Endometrial microvascular endothelial cells (primary cell): ENCODE measurements around the gene EEF1A2. TPM values are rescaled to one million over a fixed set of nuclear protein-coding genes. Genes with fewer than 3 reads are reported as not detected.

Experiments
- in situ Hi-C: cut with HindIII; loops from 2 replicates; pipeline ENCODE4 v1.10.0; 2017; ENCODE audit warnings: low sequenced_read_pairs, low pct_unique_long_range_greater_than_20kb; ENCODE audit errors: inconsistent ontology term
- total RNA-seq: library from RNA; depleted of rRNA; stranded (reverse); fragments of >200 nt; gene quantifications from one replicate; pipeline ENCODE4 v1.2.3, GENCODE V29; 2015; ENCODE audit errors: inconsistent ontology term

Gene EEF1A2
- total RNA-seq, 1 donor from 2014 or later: 0.09 TPM

DNA sequence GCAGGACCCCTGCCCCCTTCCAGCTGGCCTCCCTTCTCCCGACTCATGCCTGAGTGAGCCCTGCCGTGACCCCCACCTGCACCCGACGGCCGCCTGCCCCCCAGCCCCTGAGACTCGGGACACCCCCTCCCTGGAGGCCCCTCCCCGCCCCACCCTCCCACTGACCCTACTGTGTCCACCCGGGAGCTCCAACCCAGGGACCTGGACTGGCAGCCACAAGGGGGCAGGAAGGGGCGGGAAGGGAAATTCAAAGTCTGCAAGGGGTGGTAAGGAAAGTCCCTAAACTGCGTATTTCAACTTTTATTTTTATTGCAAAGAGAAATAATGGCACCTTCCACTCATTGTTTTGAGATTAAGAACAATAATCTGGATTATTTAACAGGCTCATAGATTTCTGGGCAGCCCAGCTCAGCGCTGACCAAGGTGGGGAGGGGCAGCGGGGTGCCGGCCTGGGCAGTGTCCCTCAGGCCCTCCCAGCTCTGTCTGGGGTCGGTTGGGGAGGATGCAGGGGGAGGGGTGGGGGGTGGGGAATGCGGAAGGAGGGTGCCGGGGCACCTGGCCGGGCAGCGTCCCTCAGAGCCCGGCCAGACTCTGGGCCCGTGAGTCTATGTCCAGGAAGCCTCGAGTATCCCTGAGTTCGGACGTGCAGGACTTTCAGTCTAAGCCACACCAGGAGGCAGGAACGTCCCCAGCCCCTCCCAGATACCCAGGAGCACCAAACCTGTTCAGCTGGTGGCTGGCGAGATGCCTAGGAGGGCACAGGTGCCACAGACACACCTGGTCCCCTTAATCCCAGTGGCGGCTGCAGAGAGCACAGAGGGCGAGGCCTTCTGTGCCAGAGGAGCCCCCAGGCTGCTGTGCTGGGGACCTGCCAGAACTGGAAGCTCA lies 39.6 kb upstream of the EEF1A2 start:
- in situ Hi-C loops: no loop called here

DNA sequence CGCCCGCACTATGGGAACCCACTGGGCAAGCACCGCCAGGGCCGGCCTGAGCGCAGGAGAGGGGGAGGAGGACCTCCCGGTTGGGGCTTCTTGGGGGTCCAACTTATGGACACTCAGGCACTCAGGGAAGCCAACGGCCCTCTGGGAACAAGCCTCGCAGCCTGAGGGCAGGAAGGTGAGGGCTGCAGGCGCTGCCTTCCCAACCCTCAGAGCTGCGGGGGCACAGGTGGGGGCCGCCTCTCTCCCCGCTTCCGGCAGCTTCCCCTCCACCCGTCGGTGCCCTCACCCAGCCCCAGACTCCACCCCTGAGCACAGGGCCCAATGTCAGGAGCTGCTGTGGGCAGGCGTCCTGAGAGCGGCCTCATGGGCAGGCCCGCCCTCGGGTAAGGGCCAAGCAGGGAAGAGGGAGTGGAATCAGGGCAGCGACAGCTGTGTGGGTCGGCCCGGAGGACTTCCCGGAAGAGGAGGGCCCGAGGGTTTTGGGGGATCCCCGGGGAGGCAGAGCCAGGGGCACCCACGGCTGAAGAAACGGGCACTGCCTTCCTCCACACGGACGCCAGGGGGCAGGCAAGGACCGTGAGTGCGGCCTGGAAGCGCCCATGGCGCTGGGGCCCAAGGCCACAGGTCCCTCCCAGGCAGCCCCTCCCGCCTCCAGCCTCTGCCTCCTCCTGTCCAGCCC lies 38.8 kb upstream of the EEF1A2 start:
- in situ Hi-C loops: no loop called here

DNA sequence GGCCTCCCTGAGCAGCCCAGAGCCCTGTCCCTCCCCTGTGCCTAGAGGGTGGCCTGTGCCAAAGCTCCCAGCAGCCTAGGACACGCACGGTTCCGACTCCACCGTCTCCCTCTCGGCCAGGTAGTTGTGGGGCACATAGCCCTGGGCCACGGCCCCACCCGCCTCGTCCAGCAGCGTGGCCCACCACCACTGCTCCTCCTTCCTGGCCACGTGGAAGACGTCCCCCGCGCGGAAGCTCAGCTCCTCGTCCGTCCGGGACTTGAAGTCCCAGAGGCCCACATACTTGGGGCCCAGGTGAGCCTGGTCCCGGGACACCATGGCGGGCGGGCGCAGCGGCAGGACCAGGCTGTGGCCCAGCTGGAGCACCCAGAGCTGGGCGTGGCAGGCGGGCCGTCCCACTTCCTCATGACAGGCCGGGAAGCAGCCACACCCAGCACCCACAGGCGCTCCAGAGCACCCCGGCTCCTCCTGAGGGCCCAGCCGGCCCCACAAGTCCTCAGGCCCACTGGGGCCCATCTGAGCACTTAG lies 38.2 kb upstream of the EEF1A2 start, which contains the start of gene PTK6:
PTK6 (minus strand) TSS at position 380 of the 528 bp plus-strand sequence; CDS start at position 318, 62 bp downstream.
- in situ Hi-C loops: no loop called here

DNA sequence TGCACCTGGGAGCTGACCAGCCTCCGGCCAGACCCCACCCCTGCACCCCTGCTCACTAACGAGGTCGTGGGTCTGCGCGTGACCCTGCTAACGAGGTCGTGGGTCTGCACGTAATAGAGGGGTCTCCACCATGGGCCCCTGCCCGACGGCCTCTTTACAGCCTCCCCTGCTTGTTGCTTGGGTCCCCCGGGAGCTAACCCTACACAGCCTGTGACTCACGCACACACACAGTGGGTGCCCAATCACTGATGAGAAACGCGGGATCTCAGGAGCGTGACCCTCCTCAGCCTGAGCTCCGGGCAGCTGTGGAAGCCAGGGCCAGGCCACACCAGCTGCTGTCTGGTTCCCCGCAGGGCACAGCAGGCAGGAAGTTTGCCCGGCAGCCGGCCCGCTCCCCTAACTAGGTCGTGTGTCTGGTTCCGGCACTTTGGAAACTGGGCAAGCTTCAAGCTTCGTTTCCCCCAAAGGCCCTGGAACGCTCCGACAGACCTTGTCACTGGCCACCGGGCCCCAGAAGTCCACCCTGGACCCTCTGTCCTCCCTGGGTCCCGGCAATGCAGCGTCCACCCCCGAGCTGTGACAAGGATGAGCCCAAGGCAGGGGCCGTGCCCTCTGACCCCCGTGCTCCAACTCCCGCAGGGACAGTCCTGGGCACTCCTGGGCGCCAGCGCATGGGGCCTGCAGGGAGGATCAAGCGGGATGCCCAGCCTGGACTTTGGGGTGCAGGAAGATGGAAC lies 37.5 kb upstream of the EEF1A2 start:
- in situ Hi-C loops: no loop called here

DNA sequence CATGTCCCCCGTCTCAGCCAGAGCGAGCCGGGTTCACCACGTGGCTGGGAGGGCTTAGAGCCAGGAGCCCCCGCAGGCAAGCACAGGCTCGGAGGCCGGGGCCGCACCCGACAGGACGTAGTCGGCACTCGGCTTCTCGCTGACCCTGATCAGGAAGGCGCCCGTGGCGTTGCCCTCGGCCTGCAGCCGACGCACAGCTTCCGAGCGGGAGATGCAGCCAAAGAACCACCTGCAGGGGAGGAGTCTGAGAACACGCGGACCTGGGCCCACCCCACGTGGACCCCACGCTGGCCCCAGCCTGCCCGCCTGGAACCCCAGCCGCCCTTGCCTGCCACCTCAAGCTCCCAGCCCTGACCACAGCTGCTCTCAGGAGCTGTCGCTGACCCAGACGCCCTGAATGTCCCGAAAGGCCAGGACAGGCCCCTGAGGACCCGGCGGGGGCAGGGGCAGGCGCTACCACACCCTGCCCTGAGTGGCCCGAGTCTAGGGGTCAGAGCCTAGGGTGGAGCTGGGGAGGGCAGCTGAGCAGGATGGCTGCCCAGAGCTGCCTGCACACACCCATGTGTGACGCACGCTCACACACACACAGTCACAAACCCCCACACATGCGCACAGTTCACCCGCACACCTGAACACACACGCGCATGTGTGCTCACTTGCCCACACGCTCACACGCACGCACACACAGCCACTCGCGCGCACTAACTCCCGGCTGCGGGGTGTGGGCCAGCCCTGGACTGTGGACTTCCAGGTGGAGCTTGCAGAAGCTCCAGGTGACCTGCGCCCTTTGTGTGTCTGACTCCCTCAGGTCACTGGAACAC lies 36.2 kb upstream of the EEF1A2 start:
- in situ Hi-C loops: no loop called here

GRCh38 chr20:63534427-63534830 lies 35.5 kb upstream of the EEF1A2 start:
- in situ Hi-C loops: no loop called here

DNA sequence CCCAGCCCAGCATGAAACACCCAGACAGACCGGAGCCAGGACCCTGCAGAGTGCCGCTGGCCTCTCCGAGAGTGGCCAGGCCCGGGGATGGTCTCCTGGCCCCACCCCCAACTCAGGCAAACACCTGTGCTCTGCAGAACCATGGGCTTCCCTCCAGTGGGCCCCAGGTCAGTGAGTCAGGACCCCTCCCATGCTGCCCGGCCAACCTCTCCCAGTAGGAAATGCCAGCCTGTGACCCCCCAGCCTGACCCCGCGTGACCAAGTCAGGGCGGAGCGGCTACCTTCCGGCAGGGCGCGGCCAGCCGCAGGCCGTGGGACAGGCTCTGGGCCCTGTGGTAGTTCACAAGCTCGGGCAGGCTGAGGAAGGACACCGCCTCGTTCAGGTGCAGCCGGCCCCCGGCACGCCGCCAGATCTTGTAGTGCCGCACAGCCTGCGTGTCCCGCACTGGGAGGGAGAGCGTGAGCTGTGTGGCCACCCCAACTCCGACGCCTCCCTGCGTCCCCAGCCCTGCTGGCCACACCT lies 35.0 kb upstream of the EEF1A2 start:
- in situ Hi-C loops: no loop called here

GRCh38 chr20:63533388-63533787 lies 34.5 kb upstream of the EEF1A2 start:
- in situ Hi-C loops: no loop called here

- in situ Hi-C loops: no loop called here
Observed at GRCh38 chr20:63532449-63532971, 33.6 kb upstream of the EEF1A2 start.

- in situ Hi-C loops: no loop called here
Observed at GRCh38 chr20:63531686-63532448, 33.0 kb upstream of the EEF1A2 start.

- in situ Hi-C loops: no loop called here
Observed at GRCh38 chr20:63530788-63531160, 31.9 kb upstream of the EEF1A2 start.

DNA sequence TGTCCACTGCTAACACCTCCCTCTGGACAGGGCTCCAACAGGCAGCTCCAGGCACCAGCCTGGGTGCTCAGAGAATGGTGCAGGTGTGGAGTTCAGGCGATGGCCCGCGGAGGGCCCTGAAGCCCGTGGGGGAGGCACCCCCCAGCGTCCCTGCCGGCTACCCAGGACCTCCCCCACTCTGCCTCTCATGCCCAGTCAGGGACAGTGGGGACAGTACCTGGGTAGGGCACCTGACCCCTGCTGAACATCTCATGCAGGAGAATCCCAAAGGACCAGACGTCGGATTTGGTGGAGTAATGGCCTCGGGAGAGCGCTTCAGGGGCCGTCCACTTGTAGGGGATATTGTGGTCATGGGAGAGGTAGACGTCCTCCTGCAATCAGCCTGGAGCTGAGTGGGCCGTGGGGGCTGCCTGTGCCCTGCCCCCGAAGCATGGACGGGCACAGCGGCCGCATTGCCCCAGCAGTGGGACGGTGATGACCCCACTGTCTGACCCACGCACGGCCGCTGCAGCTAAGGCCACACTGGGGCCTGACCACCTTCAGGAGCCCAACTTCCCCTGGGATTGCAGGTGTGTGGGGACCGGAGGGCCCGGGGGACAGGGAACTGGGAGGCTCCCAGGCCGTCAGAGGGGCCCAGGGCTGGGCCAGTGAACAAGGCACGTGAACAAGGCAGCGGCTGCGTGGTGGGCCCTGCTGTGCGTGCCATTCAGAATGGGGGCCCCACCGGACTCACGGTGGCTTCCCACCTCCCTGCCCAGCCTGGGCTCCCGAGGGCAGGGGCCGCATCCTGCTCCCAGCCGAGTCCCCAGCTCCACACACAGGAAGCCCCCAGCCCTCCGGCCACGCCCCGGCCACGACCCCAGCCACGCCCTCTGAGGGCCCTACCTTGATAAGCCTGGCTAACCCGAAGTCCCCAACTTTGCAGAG lies 31.2 kb upstream of the EEF1A2 start:
- in situ Hi-C loops: no loop called here

DNA sequence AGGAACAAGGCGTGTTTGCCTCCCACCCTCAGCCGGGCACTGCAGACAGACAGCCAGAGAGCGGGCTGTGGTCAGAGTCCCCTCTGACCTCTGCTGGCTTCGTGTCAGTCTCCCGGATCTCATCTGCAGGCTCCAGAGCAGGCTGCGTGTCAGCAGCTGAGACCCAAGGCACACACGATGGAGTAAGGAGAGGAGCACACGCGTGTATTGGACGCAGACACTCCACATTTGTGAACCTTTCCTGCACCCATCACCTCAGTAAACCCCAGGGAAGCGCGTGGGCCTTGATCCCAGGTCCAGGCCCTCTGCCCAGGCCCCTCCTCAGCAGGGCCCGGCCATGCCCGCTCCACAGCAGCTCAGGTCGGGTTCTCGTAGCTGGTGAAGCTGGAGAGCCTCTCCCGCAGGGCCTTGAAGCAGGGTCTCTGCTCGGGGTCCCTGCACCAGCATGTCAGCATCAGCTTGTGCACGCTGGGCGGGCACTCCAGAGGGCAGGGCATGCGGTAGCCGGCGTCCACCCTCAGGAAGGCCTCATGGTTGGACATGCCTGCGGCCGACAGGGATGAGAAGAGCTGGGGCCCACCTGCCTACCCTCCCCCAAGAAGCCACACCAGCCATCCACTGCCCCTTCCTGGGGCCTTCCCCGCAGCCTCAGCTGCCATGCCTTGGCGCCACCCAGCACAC lies 30.4 kb upstream of the EEF1A2 start:
- in situ Hi-C loops: no loop called here

- in situ Hi-C loops: no loop called here
Observed at GRCh38 chr20:63527184-63527583, 28.3 kb upstream of the EEF1A2 start.

- in situ Hi-C loops: no loop called here
Observed at GRCh38 chr20:63525971-63526370, 27.1 kb upstream of the EEF1A2 start.

DNA sequence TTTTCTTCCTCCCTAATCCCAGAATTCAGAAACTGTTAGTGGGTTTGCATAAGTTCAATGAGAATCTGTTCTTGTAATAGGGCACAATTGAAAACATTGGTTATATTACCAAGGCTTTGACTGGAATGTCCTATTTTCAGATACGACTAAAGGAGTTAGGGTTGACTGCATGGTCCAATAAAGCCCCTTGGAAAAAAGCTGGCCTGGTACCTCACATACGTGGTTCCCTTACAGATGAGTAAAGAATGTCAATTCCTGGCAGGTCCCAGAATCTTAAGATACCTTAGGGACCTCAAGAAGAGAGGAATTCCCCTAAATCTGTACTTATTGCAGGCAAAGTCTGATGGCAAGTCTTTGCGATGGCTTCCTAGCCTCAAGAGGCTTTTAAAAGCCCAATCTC lies 26.3 kb upstream of the EEF1A2 start:
- in situ Hi-C loops: no loop called here
